ENCODE results near the gene TRIM46.
A peak's percentile ranks its signal among the peaks of the same experiment; 100 is the strongest.

Gene TRIM46

DNA sequence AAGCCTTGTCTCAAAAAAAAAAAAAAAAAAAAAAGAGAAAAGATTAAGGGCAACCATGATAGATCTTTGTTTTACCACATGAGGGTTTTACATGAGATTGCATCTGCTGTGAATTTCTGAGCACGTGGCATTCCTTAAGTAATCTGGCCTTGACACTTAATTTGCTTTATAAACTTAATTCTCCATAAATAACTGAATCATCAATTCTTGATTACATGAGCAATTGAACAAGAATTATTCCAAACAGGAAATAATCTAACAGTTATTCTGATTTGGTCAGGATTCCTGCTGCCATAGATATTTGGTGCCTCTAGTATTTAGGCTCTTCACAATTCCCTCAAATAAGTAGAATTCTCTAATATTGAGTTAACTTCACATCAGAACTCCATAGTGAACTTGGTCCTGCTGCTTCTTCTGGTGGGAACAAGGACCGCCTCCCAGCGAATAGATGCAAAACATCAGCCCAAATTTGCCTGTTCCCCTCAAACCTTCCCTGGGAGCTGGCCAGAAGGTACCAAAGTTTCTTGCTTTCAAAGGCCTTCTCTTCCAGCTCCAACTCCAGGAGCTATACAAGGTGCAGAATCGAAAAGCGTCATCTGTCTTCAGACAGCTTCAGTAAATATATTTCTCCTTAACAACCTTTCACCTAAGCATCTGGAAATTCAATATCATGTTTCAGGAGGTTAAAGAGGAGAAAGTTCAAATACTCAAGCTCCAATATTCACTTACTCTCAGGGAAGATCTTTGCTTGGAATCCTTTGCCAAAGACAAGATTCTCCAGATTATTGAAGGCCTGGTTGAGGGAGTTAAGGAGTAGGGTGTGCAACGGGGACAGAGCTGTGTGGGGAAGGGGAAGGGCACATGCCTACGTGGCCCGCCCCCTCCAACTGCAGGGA, 1.6 kb upstream of the TRIM46 start:
- DNase-seq (ENCODE audit: low read depth in 2 of 2), result no peak

DNA sequence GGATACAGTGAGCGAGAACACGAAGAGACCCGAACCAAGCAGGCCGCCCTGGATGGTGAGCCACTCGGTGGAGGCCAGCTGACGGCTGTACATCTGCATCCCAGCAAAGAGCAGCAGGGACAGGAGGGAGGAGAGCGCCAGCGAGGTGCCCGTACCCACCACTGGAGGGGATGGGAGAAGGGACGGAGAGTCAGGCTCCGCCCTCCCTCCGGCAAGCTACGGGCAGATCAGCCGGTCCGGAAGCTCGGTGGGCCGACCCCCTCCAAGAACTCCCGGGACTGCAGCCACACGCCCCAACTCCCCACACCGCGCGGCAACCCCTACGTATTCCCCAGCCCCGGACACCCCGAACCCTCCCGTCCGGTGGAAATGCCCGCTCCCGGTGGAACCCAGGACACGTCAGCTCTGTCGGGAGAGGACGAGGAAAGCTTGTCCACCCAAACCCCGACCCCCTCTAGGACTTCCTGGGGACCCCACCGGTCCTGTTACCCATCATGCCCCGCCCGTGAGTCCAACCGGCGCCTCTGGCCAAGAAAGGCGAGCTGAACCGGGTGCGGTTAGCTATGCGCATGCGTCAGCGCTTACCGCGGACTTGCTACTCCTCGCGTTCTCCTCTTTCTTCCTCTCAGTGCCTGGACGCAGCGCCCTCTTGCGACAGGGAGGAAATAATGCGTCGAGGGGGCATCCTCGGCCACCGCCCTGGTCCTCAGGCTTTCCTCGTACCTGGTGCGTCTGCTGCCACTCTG, 744 bp upstream of the TRIM46 start, which contains the start of gene KRTCAP2:
TSS of gene KRTCAP2 (minus strand) at position 573 of the 746 bp plus-strand sequence. CDS start at position 493, 80 bp downstream.
- DNase-seq (ENCODE audit: low read depth in 2 of 2), result peak; percentile 91 to 93

DNA sequence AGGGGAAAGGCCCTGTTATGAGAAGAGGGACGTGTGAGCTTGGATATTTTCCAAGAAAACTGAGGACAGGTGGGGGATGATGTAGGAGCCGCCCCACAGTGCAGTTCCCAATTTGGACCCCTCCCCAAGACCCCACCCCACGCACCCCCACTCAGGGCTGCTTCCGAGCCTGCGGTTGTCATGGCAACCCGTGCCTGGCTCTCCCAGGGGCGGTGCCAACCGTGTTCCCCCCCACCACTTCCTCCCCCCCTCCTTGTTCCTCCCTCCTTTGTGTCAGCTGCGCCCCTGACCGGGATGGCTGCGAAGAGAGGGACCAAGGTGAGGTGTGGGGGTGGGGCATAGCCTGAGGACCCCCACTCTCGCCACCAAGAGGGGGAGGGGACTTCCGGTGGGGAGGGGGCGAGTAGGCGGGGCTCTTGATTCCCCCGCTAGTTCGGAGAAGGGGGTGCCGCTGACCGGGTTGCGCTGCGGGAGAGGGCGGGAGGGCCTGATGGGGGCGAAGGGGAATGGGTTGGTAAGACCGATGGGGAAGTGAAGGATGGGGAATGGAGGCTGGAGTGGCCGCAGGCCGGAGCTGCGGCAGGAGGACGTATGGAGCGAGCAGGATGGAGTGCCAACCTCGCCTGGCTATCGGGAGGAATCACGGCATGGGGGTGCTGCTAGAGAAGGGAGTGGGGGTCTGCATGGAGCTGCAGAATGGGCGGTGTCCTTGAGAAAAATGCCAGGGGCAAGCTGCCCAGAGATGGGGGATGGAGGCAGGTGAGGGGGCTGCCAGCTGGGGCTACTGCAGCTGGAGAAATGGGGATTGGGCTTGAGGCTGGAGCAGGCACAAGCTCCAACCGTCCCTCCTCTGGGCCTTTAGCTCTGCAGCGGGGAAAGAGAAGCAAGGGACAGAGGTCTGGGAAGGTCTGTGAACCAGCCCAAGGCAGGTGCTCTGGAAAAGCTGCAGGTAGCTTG, 953 bp downstream of the TRIM46 start:
- peak; percentile 37 to 41 for DNase-seq (ENCODE audit: low read depth in 2 of 2)

DNA sequence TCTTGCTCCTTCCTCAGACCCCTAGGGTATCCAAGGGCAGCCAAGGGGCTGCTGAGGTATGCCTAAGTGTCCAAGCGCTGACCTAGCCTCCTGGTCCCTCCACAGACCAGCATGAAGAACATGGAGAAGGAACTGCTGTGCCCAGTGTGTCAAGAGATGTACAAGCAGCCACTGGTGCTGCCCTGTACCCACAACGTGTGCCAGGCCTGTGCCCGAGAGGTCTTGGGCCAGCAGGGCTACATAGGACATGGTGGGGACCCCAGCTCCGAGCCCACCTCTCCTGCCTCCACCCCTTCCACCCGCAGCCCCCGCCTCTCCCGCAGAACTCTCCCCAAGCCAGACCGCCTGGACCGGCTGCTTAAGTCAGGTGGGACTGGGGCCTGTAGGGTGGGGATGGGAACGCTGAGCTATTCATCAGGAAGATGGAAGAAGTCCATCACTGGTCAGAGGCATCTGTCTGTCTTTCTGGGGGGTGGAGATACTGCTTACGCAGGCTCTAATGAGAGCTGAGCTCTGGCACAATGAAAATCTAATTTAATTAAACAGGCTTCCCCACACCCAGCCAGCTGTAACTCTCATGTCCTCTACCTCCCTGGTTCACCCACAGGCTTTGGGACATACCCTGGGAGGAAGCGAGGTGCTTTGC, 1.8 kb downstream of the TRIM46 start:
- no peak for DNase-seq (ENCODE audit: low read depth in 2 of 2)

DNA sequence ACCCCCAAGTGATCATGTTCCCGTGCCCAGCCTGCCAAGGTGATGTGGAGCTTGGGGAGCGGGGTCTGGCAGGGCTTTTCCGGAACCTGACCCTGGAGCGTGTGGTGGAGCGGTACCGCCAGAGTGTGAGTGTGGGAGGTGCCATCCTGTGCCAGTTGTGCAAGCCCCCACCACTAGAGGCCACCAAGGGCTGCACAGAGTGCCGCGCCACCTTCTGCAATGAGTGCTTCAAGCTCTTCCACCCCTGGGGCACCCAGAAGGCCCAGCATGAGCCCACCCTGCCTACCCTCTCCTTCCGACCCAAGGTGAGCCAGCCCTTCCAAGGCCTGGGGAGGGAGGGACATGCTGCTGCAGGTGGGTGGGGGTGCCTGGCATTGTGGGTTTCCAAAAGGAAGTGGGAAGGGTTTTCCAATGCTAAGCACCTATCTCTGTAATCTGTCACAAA, 2.3 kb downstream of the TRIM46 start:
- DNase-seq (ENCODE audit: low read depth in 2 of 2), result peak in 1 of 2 donors; percentile 30

DNA sequence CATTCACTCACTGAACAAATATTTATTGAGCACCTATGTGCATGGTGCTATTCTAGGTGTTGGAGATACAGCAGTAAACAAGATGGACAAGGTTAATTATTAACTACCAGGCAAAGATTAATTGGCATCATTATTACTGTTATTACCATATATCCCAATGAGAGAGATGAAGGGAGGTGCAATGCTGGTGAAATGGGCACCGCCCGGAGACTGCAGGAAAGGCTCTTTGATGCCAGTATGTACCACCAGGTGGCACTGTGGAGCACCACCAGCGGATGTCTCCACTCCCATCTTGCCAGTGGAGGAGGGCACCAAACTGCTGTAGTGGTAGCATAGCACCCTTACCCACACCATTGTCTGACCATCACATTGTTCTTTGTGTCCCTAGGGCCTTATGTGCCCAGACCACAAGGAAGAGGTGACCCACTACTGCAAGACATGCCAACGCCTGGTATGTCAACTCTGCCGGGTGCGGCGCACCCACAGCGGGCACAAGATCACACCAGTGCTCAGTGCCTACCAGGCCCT, 3.0 kb downstream of the TRIM46 start:
- peak; percentile 74 to 83 for DNase-seq (ENCODE audit: low read depth in 2 of 2)

DNA sequence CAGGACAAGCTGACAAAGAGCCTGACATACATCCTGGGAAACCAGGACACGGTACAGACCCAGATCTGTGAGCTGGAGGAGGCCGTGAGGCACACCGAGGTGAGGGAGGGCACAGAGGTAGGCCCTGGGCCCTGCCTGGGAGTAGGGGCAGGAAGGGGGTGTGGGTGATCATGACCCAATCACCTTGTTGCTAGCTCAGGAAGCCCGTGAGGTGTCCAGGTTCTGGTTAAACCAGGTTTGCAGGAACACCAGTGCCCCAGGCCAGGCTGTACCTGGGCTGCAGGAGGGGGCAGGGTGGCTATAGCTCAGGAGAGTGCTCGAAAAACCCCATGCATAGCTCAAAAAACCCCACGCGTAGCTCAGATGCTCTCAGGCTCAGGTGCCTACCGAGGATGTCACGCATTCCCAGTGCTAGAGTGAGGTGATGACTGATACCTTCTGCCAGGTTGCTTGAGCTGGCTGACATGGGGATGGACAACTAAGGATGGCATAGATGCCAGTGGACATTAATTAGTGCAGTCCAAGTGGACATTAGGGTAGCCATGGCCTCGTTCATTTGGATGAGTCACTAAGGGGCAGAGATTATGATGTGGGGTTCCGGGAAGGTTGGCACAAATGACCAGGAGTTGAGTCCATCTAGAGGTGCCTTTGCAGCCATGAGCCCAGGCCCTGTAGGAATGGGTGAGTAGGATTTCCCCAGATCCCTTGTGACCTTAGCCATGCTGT, 3.7 kb downstream of the TRIM46 start:
- DNase-seq (ENCODE audit: low read depth in 2 of 2), result no peak

DNA sequence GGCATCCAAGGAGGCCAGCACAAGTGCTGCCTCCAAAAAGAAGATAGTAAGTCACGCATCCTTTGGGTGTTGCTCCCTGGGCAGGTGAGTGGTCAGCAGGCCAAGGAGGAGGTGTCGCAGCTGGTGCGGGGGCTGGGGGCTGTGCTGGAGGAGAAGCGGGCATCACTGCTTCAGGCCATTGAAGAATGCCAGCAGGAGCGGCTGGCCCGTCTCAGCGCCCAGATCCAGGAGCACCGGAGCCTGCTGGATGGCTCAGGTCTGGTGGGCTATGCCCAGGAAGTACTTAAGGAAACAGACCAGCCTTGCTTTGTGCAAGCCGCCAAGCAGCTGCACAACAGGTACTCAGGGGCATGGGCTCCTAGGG, 4.3 kb downstream of the TRIM46 start:
- DNase-seq (ENCODE audit: low read depth in 2 of 2), result no peak

DNA sequence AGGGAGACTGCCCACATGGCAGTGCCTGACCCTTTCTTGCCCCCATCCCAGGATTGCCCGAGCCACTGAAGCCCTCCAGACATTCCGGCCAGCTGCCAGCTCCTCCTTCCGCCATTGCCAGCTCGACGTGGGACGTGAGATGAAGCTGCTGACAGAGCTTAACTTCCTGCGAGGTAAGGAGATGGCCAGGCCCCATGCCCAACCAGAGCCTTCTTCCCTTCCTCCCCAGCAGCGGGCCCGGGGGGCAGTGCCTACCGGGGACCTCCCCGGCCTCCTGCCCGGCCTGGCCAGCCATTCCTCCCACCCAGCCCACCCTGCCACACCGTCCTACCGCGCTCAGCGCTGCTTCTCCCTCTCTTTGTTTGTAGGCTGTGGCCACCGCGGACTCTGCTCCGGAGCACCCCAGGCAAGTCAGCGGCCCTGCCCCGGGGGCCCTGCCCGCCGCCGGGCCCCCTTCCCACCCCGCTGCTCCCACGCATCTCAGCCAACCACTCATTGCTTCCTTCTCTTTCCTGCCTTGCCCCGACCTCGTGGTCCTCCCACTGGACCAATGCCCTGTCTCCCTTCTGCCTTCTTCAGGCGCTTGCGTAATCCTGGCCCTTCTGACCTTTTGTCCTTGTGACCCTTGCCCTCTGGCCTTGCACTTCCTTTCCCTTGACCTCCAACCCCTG, 4.9 kb downstream of the TRIM46 start:
- DNase-seq (ENCODE audit: low read depth in 2 of 2), result no peak

DNA sequence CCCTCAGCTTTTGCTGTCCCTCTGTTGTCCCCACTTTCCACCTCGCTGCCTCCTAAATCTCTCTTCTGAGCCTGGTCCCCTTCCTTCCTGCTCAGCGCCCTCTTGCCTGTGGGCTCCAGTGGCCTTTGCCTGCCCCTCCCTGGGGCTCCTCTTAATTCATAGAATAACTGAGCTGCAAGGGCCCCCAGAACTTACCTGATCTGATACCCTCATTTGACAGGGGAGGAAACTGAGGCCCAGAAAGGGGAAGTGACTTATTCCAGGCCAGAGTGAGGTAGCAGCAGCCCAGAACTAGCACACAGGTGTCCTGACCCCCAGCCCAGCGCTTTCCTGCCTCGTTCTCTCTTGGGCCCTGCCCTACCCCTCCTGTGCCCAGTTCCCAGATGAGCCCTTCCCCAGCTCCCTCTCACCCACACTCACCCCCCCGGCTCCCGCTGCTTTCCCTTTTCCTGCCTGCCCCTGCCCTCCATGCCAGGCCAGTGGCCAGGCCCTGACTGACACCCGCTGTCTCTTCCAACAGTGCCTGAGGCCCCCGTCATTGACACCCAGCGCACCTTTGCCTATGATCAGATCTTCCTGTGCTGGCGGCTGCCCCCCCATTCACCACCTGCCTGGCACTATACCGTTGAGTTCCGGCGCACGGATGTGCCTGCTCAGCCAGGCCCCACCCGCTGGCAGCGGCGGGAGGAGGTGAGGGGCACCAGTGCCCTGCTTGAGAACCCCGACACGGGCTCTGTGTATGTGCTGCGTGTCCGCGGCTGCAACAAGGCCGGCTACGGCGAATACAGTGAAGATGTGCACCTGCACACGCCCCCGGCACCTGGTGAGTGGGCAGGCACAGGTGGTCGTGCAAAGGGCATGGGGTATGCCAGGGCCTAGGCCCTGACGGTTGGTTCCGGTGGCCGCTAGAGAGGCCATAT, 5.7 kb downstream of the TRIM46 start:
- no peak for DNase-seq (ENCODE audit: low read depth in 2 of 2)

DNA sequence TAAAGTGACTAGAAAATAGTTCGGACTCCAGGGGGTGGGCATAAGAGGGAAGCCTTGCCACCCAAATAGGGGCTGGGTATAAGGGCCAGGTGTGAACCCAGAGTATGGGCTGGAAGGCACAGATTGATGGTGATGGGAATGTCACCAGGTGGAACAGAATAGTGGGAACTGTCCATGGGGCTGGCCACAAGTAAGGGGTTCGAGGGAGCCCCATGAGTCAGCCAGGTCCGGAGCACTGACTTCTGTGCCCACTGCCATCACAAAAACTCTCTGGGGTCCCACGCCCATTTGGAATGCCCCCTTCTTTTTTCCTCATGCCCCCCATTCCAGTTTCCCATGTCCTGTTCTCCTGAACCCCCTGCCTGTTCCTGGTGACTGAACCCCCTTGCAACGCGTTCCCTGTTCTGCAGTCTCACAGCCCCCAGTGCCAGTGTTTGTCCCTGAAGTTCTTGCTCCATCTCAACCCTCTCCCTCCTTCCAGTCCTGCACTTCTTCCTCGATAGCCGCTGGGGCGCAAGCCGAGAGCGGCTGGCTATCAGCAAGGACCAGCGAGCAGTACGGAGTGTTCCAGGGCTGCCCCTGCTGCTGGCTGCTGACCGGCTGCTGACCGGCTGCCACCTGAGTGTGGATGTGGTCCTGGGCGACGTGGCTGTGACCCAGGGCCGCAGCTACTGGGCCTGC, 7.9 kb downstream of the TRIM46 start:
- no peak for DNase-seq (ENCODE audit: low read depth in 2 of 2)

DNA sequence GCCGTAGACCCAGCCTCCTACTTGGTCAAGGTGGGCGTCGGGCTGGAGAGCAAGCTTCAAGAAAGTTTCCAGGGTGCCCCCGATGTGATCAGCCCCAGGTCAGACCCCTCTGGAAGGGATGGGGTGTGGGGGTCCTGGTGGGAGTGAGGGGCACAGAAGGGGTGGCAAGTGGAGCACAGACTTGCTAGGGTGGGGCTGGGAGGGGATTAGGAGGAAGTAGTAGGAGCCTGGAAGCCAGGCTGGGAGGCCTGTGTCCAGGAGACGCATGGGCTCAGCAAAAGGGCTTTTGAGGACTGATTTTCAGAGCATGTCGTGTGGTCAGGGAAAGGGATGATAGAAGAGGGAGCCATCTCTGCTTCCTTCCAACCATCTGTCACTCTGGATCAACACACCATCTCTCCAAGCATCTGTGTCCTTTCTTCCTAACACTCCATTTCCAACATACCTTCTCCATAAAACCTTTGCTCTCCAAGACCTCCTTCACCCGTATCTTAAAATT, 8.5 kb downstream of the TRIM46 start:
- no peak for DNase-seq (ENCODE audit: low read depth in 2 of 2)

DNA sequence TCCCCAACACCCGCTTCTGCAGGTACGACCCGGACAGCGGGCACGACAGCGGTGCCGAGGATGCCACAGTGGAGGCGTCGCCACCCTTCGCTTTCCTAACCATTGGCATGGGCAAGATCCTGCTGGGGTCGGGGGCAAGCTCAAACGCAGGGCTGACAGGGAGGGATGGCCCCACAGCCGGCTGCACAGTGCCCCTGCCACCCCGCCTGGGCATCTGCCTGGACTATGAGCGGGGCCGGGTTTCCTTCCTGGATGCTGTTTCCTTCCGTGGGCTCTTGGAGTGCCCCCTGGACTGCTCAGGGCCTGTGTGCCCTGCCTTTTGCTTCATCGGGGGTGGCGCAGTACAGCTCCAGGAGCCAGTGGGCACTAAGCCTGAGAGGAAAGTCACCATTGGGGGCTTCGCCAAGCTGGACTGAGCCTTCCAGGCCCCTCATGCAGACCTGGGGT, 10.1 kb downstream of the TRIM46 start:
- no peak for DNase-seq (ENCODE audit: low read depth in 2 of 2)

DNA sequence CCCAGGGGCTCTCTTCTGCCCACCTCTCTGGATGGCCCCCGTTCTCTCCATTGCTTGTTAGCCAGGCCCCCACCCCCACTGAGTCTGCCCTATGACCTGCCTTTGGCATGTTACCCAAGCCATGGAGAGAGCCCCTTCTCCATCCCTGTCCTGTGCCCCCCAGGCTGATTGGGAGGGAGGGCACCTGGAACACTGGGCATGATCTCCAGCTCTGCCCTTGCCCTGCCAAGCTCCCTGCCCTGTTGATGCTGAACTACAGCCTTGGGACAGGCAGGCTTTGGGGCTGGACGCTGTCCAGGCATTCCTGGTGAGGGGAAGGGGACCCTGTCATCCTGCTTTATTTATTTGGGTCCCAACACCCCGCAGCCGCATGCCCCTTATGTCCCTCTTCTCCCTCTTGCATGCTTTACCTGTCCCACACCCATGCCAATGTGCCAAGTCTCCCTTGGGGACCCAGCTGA, 10.7 kb downstream of the TRIM46 start:
- no peak for DNase-seq (ENCODE audit: low read depth in 2 of 2)

DNA sequence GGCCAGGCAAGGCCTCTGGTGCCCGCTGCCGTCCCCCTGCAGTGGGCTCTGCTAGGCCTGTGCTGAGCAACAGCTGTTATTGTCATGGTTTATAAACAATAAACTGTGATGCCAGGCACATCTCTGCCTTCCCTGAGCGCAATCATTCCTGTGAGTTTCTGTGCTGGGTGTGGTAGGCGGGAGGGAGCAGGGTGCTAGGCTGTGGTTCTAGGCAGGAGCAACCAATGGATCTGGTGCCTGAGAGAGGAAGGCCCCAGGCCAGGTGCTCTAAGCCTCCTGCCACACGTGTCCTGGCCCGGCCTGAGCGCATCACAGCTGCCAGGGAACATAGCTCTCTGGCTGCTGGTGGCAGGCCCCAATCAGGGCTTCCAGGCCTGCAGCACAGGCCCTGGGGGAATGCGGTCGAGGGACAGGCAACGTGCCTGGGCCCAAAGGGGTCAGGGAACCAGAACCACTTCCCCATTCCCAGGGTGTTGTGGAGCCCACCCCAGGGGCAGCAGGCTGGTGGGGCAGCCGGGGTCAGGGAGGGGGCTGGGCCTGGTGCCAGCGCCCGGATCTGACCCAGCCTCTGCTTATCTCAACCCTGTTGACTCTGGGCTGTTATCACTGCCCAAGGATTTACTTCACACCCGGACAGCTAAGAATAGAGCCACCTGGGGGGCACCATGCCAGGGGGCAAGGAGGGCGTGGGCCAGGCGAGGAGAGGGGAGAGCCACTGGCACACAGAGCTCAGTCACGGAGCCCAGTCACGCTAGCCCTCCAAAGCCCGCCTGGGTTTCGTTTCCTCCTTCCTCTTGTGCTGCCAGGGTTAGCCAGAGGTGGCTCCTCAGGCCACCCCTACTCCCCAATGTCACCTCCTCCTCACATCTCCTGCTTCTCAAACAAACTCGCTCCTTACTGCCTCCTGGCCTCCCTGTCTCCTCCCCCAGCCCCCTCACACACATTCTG, 11.5 kb downstream of the TRIM46 start:
- DNase-seq (ENCODE audit: low read depth in 2 of 2), result no peak

DNA sequence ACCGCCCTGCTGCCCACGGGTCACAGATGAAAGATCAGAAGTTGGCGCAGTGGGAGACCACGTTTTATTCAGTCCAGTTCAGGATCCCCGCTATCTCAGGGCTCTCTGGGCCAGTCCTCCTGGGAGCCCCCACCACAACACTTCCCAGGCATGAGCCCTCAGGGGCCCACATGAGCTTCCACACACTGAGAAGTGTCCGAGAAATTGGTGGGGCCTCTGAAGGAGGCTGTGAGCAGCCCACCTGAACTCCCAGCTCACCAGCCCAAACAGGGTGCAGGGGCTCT, 12.1 kb downstream of the TRIM46 start:
- DNase-seq (ENCODE audit: low read depth in 2 of 2), result no peak
